GM23338 (cell line): Measurements from ENCODE around the gene STOML3. TPM values are rescaled to one million over a fixed set of nuclear protein-coding genes. Genes with fewer than 3 reads are reported as not detected.

Source experiments
- ATAC-seq: fragments of 200-7000 bp; cut with Tn5 transposase; 3 replicates; pipeline ENCODE4 v1.9.1; 2020
- DNase-seq: peaks from one replicate; pipeline ENCODE4 v3.0.0-alpha.2; 2015; ENCODE audit warnings: low spot score
- H2AFZ ChIP-seq: fragments of 200-600 bp; sonication (generic); 2 replicates; pipeline ENCODE4 v1.8.0; 2016; ENCODE audit warnings: antibody characterized with exemption, mild to moderate bottlenecking, moderate library complexity
- H3F3A ChIP-seq: fragments of 200-600 bp; sonication (generic); replicated peaks from 2 replicates; pipeline ENCODE4 v1.8.0; 2017; ENCODE audit warnings: antibody characterized with exemption, mixed run types, low read depth
- H3K27ac ChIP-seq: fragments of 200-600 bp; sonication (generic); 2 replicates; pipeline ENCODE4 v1.6.1; 2016; ENCODE audit warnings: low read depth
- H3K27me3 ChIP-seq: fragments of 200-600 bp; sonication (generic); 2 replicates; pipeline ENCODE4 v1.8.0; 2016; ENCODE audit warnings: mild to moderate bottlenecking, mixed run types, moderate library complexity; ENCODE audit not compliant: insufficient read depth
- H3K36me3 ChIP-seq: fragments of 200-600 bp; sonication (generic); 2 replicates; pipeline ENCODE4 v1.8.0; 2016; ENCODE audit warnings: mild to moderate bottlenecking; ENCODE audit not compliant: insufficient read depth
- H3K4me1 ChIP-seq: fragments of 200-600 bp; sonication (generic); 2 replicates; pipeline ENCODE4 v1.8.0; 2016; ENCODE audit warnings: mild to moderate bottlenecking, moderate library complexity; ENCODE audit not compliant: insufficient read depth
- H3K4me2 ChIP-seq: fragments of 200-600 bp; sonication (generic); 2 replicates; pipeline ENCODE4 v1.7.1; 2017; ENCODE audit warnings: mixed run types
- H3K4me3 ChIP-seq: fragments of 200-600 bp; sonication (generic); 2 replicates; pipeline ENCODE4 v1.6.1; 2016; ENCODE audit warnings: mixed run types
- H3K79me2 ChIP-seq: fragments of 200-600 bp; sonication (generic); replicated peaks from 2 replicates; pipeline ENCODE4 v1.8.0; 2017; ENCODE audit warnings: mild to moderate bottlenecking; ENCODE audit not compliant: insufficient read depth
- H3K9me2 ChIP-seq: fragments of 200-600 bp; sonication (generic); 2 replicates; pipeline ENCODE4 v1.8.0; 2017; ENCODE audit not compliant: insufficient read depth
- H4K20me1 ChIP-seq: fragments of 200-600 bp; sonication (generic); replicated peaks from 2 replicates; pipeline ENCODE4 v1.8.0; 2017; ENCODE audit warnings: mild to moderate bottlenecking; ENCODE audit not compliant: insufficient read depth
- H3K27ac Mint-ChIP-seq: 2 replicates; pipeline ENCODE4 v1.8.0; 2020; ENCODE audit warnings: inconsistent platforms, mild to moderate bottlenecking, moderate library complexity, mixed read lengths
- H3K27me3 Mint-ChIP-seq: 3 replicates; pipeline ENCODE4 v1.8.0; 2022; ENCODE audit warnings: low read depth, mild to moderate bottlenecking, moderate library complexity, mixed read lengths, inconsistent platforms; ENCODE audit not compliant: insufficient read depth, poor library complexity
- H3K36me3 Mint-ChIP-seq: 3 replicates; pipeline ENCODE4 v1.8.0; 2021; ENCODE audit warnings: low read depth, mild to moderate bottlenecking, inconsistent platforms, moderate library complexity, mixed read lengths
- H3K4me1 Mint-ChIP-seq: 3 replicates; pipeline ENCODE4 v1.8.0; 2020; ENCODE audit warnings: mild to moderate bottlenecking, inconsistent platforms, mixed read lengths
- H3K4me3 Mint-ChIP-seq: 3 replicates; pipeline ENCODE4 v1.8.0; 2021; ENCODE audit warnings: moderate library complexity, mild to moderate bottlenecking, inconsistent platforms, mixed read lengths
- H3K9me3 Mint-ChIP-seq: 3 replicates; pipeline ENCODE4 v1.8.0; 2020; ENCODE audit warnings: moderate library complexity, mild to moderate bottlenecking, inconsistent platforms, mixed read lengths
- EZH2 ChIP-seq: fragments of 200-600 bp; sonication (generic); IDR thresholded peaks from one replicate; pipeline ENCODE4 v1.8.0; 2017; ENCODE audit warnings: antibody characterized with exemption, mild to moderate bottlenecking, low read depth; ENCODE audit not compliant: unreplicated experiment
- EZH2phosphoT487 ChIP-seq: fragments of 200-600 bp; sonication (generic); IDR thresholded peaks from one replicate; pipeline ENCODE4 v1.8.1; 2018; ENCODE audit warnings: antibody characterized with exemption; ENCODE audit not compliant: unreplicated experiment
- JUNB ChIP-seq: IDR thresholded peaks from one replicate; pipeline ENCODE4 v1.6.1; 2016; ENCODE audit warnings: antibody characterized with exemption; ENCODE audit not compliant: unreplicated experiment
- NANOG ChIP-seq: IDR thresholded peaks from 2 replicates; pipeline ENCODE4 v1.6.1; 2016; ENCODE audit warnings: antibody characterized with exemption, borderline replicate concordance
- POLR2AphosphoS5 ChIP-seq: IDR thresholded peaks from 2 replicates; pipeline ENCODE4 v1.6.1; 2016; ENCODE audit warnings: antibody characterized with exemption, low read depth
- STAT1 ChIP-seq: IDR thresholded peaks from one replicate; pipeline ENCODE4 v1.6.1; 2016; ENCODE audit warnings: antibody characterized with exemption; ENCODE audit not compliant: unreplicated experiment
- ZNF331 ChIP-seq: fragments of 250-450 bp; sonication (Bioruptor Pico); IDR thresholded peaks from 2 replicates; pipeline ENCODE4 v1.5.0; 2020; ENCODE audit warnings: low read depth, mild to moderate bottlenecking, moderate library complexity
- polyA plus RNA-seq: library from polyadenylated mRNA; unstranded; fragments of >200 nt; fragmentation: Nextera tagmentation; extraction: Ambion mirVana; gene quantifications from 2 replicates; pipeline ENCODE4 v1.2.1, GENCODE V29; 2016
- total RNA-seq: library from RNA; depleted of rRNA; stranded (reverse); fragments of >200 nt; shearing (Covaris generic); gene quantifications from 2 replicates; pipeline ENCODE4 v1.2.3, GENCODE V29; 2014
- TF ChIP-seq, protein P1 (sequence below): fragments of 250-450 bp; sonication (Bioruptor Pico); IDR thresholded peaks from 2 replicates; pipeline ENCODE4 v1.5.0; 2020; ENCODE audit warnings: mild to moderate bottlenecking, moderate library complexity
- TF ChIP-seq, protein P2 (sequence below): IDR thresholded peaks from one replicate; pipeline ENCODE4 v1.6.1; 2018; ENCODE audit warnings: antibody characterized with exemption; ENCODE audit not compliant: unreplicated experiment
- TF ChIP-seq, protein P3 (sequence below): IDR thresholded peaks from 2 replicates; pipeline ENCODE4 v1.6.1; 2016; ENCODE audit warnings: antibody characterized with exemption

The STOML3 gene
- total and polyA plus RNA-seq, 2 experiments from 2014 or later = not detected

DNA sequence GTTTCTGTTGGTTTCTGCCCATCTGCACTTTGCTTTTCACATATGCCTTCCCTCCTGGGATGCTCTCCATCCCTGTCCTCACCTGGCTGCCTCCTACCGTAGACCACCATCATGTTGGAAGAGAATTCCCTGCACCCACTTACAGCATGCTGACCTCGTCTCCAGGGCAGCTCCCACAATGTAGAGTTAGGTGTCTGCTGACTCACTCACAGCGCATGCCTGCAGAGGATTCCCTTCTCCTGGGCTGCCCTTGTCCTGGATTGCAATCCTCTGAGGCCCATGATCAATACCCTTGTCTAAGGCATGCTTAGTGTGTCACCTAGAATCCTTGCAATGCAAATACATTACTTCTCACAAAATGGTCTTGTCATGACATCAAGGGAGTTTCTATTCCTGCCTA, 43.6 kb downstream of the STOML3 start (continued):
- TF ChIP-seq, protein P1, sequence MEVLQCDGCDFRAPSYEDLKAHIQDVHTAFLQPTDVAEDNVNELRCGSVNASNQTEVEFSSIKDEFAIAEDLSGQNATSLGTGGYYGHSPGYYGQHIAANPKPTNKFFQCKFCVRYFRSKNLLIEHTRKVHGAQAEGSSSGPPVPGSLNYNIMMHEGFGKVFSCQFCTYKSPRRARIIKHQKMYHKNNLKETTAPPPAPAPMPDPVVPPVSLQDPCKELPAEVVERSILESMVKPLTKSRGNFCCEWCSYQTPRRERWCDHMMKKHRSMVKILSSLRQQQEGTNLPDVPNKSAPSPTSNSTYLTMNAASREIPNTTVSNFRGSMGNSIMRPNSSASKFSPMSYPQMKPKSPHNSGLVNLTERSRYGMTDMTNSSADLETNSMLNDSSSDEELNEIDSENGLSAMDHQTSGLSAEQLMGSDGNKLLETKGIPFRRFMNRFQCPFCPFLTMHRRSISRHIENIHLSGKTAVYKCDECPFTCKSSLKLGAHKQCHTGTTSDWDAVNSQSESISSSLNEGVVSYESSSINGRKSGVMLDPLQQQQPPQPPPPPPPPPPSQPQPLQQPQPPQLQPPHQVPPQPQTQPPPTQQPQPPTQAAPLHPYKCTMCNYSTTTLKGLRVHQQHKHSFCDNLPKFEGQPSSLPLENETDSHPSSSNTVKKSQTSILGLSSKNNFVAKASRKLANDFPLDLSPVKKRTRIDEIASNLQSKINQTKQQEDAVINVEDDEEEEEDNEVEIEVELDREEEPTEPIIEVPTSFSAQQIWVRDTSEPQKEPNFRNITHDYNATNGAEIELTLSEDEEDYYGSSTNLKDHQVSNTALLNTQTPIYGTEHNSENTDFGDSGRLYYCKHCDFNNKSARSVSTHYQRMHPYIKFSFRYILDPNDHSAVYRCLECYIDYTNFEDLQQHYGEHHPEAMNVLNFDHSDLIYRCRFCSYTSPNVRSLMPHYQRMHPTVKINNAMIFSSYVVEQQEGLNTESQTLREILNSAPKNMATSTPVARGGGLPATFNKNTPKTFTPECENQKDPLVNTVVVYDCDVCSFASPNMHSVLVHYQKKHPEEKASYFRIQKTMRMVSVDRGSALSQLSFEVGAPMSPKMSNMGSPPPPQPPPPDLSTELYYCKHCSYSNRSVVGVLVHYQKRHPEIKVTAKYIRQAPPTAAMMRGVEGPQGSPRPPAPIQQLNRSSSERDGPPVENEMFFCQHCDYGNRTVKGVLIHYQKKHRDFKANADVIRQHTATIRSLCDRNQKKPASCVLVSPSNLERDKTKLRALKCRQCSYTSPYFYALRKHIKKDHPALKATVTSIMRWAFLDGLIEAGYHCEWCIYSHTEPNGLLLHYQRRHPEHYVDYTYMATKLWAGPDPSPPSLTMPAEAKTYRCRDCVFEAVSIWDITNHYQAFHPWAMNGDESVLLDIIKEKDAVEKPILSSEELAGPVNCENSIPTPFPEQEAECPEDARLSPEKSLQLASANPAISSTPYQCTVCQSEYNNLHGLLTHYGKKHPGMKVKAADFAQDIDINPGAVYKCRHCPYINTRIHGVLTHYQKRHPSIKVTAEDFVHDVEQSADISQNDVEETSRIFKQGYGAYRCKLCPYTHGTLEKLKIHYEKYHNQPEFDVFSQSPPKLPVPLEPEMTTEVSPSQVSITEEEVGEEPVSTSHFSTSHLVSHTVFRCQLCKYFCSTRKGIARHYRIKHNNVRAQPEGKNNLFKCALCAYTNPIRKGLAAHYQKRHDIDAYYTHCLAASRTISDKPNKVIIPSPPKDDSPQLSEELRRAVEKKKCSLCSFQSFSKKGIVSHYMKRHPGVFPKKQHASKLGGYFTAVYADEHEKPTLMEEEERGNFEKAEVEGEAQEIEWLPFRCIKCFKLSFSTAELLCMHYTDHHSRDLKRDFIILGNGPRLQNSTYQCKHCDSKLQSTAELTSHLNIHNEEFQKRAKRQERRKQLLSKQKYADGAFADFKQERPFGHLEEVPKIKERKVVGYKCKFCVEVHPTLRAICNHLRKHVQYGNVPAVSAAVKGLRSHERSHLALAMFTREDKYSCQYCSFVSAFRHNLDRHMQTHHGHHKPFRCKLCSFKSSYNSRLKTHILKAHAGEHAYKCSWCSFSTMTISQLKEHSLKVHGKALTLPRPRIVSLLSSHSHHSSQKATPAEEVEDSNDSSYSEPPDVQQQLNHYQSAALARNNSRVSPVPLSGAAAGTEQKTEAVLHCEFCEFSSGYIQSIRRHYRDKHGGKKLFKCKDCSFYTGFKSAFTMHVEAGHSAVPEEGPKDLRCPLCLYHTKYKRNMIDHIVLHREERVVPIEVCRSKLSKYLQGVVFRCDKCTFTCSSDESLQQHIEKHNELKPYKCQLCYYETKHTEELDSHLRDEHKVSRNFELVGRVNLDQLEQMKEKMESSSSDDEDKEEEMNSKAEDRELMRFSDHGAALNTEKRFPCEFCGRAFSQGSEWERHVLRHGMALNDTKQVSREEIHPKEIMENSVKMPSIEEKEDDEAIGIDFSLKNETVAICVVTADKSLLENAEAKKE = no peak
- no peak for TF ChIP-seq EZH2phosphoT487
- no peak for TF ChIP-seq STAT1
- TF ChIP-seq POLR2AphosphoS5 = no peak
- TF ChIP-seq NANOG = no peak

DNA sequence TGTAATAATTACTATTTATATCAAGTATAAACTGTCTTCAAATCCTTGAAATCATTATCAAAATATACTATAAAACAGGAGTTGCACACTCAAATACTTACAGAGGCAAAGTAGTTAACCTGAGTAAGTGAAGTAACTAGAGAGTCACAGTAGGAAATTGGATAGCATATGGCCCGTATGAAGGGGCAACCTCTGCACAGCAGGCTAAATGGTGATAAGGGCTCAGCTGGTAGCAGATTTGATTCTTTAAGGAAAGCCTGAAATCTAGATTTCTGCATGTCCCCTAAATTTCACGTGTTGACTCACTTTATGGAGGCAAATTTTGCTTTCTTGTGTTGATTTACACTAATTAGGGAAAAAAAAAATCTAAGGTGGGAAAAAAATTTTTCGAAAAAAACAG, 46.4 kb downstream of the STOML3 start:
- Mint-ChIP-seq H3K4me1 (no peaks in the 10 kb centered on the region), H3K4me3 (no peak overlapping the region), H3K27ac (no peak overlapping the region), H3K9me3 (no peaks in the 10 kb centered on the region), H3K27me3 (peaks cover 7% of the 10 kb centered on the region), H3K36me3 (no peaks in the 10 kb centered on the region)
- Histone ChIP-seq H4K20me1 (no peaks in the 10 kb centered on the region), H3K4me2 (no peak overlapping the region), H3K79me2 (no peaks in the 10 kb centered on the region), H3F3A (no peaks in the 10 kb centered on the region), H3K4me1 (no peaks in the 10 kb centered on the region), H3K36me3 (no peaks in the 10 kb centered on the region), H3K9me2 (peaks cover 10% of the 10 kb centered on the region; the same call in 1 of the 2 replicates), H2AFZ (no peak overlapping the region), H3K4me3 (no peak overlapping the region), H3K27me3 (no peaks in the 10 kb centered on the region), H3K27ac (no peak overlapping the region)
- no peak for ATAC-seq
- no peak for DNase-seq
- TF ChIP-seq EZH2 (no peak), POLR2AphosphoS5 (no peak), JUNB (no peak), NANOG (no peak), STAT1 (no peak), EZH2phosphoT487 (no peak), ZNF331 (CRISPR knock-in tag) (no peak)
- TF ChIP-seq, protein P2, sequence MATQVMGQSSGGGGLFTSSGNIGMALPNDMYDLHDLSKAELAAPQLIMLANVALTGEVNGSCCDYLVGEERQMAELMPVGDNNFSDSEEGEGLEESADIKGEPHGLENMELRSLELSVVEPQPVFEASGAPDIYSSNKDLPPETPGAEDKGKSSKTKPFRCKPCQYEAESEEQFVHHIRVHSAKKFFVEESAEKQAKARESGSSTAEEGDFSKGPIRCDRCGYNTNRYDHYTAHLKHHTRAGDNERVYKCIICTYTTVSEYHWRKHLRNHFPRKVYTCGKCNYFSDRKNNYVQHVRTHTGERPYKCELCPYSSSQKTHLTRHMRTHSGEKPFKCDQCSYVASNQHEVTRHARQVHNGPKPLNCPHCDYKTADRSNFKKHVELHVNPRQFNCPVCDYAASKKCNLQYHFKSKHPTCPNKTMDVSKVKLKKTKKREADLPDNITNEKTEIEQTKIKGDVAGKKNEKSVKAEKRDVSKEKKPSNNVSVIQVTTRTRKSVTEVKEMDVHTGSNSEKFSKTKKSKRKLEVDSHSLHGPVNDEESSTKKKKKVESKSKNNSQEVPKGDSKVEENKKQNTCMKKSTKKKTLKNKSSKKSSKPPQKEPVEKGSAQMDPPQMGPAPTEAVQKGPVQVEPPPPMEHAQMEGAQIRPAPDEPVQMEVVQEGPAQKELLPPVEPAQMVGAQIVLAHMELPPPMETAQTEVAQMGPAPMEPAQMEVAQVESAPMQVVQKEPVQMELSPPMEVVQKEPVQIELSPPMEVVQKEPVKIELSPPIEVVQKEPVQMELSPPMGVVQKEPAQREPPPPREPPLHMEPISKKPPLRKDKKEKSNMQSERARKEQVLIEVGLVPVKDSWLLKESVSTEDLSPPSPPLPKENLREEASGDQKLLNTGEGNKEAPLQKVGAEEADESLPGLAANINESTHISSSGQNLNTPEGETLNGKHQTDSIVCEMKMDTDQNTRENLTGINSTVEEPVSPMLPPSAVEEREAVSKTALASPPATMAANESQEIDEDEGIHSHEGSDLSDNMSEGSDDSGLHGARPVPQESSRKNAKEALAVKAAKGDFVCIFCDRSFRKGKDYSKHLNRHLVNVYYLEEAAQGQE = no peak
- TF ChIP-seq, protein P3, sequence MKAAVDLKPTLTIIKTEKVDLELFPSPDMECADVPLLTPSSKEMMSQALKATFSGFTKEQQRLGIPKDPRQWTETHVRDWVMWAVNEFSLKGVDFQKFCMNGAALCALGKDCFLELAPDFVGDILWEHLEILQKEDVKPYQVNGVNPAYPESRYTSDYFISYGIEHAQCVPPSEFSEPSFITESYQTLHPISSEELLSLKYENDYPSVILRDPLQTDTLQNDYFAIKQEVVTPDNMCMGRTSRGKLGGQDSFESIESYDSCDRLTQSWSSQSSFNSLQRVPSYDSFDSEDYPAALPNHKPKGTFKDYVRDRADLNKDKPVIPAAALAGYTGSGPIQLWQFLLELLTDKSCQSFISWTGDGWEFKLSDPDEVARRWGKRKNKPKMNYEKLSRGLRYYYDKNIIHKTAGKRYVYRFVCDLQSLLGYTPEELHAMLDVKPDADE = no peak
